ENCODE data around the gene MYH3.

Gene MYH3

DNA sequence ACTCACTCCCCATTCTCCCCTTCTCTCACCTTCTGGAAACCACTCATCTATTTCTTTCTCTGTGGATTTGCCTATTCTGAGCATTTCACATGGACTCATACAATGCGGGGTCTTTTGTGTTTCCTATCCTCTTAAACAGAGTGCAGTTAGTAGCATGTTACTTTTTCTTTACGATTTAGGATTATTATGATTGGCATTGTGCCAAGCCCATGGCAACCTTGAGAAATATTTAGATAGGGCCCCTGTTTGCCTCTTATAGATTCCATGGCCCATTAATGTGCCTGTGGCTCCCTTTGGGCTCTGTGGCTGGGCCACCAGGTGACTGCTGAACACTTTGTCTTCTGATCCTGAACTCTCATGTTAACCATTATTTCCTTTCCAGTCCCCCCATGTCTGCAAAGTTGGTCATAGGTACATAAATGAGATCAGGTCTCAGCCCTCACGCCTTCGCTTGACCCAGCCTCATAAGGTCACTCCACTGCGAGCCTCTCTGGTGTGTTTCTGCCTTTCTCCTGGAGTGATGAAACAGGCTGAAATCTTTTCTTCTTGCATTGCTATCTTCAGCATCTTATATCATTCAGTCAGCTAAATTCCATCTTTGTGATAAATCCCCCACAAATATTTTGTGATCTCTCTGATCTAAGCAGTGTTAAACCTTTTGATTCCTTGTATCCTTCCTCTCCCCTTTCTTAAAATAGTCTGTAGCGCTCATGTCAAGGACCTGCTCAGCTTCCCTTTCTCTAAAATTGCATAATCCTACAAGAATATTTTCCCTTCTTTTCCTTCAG is 44.0 kb downstream of the MYH3 start:
- no peak for DNase-seq

DNA sequence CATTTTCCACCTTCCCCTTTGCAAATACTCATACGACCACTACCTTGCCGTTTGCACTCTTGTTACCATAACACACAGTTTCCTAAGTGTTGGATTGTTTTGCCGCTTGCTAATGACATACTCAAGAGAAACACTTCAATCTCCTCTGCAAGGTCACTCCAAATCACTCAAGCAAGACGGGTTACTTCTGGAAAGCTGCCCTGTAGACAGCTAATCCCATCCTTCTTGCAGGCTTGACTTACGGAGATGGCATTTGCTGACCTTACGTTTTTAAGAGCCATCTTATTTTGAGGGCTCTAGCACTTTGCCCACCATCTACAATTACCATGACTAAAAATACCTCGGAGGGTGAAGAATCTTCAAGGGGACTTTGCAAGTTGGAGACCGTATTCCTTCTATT is 46.2 kb downstream of the MYH3 start:
- DNase-seq = no peak

DNA sequence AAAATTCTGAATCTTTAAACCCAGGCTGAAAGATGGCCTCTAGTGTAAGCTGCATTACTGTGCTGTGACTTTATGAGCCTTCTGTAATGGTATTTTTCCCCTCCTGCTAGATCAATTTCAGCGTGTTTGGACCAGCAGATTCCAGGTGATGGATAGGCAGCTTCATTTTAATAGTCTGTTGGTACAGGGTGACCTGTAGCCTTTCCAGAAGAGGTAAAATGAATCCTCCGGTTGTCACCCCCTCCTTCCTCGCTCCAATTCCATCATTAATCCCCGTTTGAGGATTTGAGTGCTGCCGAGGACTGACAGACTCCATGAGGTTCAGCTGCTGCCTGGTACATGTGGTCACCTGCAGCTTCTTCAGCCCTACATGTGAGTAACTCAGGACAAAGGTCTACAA is 48.9 kb downstream of the MYH3 start:
- no peak for DNase-seq

DNA sequence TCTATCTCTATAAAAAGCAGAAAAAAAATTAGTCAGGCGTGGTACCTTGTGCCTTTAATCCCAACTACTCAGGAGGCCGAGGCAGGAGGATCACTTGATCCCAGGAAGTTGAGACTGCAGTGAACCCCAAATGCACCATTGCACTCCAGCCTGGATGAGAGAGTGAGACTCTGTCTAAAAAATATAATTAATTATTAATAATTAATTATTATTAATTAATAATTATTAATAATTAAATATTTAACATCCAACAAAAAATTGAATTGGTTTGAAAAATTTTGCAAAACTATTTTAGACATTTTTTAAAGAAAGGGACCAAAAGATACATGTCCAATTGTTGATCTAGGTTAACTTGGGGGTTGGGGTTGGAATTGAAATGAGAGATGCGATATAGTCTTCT is 51.0 kb downstream of the MYH3 start:
- DNase-seq = no peak

DNA sequence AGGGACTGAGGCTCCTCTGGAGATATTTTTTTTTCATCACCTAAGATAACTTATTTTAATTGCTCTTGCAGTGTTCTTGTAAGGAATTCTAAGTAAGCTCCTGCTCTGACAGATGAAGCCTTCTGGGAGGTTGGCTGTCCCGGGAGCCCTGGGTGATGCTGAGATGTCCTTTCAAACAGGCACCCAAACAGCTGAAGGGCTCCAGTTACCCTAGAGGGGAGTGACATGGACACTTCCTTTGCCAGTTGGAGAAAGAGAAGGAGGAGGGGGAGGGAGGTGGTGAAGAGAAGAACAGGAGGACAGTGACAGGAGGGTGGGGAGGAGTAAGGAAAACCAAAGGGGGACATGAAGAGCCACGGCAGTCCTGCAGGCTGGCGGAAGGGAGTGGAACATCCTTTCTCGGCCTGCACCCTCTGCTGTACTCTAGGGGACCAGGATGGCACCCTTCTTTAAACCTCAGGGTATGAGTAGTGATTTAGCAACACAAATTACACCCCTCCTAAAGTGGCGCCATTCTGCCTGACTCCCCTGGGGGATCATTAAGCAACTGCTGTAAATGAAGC is 51.8 kb downstream of the MYH3 start:
- DNase-seq = no peak

DNA sequence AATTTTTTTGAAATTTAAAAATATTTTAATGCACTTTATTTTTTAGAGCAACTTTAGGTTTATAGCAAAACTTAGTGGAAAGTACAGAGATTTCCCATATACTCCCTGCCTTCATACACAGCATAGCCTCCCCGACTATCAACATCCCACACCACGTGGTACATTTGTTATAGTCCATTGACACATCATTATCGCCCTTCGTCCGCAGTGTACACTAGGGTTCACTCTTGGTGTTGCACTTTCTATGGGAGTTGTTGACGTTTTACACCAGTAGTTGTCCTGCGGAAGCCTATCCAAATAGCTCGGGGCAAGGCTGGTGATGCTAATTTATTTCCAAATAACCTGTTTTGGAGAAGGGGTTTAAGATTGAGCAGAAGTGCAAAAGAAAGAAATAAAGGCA is 52.6 kb downstream of the MYH3 start:
- no peak for DNase-seq

DNA sequence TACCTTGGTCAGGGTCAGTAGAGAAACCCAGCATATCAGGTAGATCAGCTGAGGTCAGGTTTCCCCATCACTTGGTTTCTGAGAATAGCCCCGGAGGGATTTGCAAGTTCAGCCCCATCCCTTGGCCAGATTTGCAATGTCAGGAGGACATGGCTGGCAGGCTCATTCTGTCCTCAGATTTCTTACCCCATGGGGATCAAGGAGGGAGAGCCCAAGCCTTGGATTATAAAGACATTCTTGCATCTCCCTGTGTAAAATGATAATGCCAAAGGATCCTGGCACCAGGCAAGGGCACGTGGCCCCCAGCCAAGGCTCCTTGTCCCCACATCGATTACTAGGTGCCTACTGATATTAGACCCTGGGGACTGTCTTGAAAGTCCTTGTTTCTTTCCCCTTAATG is 53.2 kb downstream of the MYH3 start:
- no peak for DNase-seq

DNA sequence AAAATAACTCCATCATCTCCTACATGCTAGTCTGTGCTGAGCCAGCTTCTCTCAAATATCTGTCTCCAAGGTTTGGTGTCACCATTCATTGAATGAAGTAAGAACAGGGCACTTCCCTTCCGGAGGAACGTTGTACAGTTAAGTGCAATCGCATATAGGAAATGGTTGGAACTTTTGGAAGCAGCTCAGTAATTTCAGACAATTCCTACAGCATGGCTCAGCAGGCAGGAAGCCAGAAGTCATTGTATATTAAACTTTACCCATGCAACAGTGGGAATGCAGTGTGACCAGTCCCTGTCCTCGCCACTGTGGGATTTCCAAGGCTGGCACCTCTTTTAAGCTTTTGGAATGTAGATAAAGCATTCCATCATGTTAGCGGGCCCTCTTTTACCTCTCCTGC is 56.5 kb downstream of the MYH3 start:
- DNase-seq = no peak

DNA sequence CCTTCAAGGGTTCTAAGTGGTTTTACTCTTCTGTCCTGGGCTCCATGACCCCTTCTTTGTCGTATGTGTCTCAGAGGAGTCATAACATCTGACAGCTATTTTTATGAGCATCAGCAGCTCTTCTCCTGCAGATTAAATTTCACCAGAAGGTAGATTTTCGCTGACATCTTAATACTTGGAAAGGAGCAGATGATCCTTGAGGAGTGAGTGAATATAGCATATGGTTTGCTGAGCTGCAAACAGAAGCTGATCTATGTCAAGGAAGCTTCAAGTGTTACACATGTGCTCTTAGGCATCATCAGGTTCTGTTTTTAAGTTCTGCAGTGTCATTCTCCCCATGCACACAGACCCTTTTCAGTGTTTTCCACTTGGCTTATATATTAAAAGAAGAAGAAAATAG is 58.5 kb downstream of the MYH3 start:
- no peak for DNase-seq

DNA sequence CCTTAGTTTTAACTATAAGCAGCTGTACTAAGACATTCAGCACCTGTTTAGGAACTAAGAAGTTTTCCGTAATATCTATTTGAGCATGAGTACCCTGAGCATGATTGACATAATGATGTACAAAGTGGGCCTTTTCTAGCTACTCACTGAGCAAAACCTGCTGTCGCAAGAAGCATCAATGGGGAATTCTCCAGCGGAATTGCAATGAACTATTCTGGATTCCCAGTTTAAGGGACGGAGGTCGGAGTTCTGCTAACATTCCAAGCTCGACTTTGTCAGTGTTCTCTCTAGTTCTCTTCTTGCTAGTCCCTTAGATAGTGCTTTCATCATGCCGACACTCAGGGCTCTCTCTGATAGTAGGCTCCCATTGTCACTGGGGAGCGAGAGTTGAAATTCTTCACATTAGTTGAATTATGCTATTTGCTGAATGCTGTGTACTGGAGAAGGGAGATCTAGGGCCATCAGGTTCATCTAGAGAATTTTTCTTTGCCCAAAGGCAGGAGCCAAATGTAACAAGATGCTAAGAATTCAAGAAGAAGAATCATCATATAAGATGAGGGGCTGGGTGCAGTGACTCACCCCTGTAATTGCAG is 67.5 kb downstream of the MYH3 start:
- no peak for DNase-seq

DNA sequence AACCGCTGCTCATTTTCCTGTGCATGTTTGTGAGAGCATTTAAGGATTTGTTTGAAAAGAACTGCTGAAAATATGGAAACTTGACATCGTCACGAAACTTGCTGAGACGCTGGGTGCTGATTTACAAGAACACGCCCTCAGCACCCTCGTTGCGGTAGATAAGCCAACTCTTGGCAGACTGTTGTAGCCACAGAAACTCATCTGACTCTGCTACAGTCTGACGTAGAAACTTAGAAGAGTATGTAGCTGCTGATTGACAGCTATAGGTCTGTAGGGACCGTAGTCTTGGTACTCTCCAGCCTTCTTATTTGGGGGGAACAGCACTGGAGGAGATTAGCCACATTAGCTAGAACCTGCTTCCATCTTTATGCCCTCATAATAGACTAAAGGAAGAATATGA is 71.6 kb downstream of the MYH3 start:
- no peak for DNase-seq

DNA sequence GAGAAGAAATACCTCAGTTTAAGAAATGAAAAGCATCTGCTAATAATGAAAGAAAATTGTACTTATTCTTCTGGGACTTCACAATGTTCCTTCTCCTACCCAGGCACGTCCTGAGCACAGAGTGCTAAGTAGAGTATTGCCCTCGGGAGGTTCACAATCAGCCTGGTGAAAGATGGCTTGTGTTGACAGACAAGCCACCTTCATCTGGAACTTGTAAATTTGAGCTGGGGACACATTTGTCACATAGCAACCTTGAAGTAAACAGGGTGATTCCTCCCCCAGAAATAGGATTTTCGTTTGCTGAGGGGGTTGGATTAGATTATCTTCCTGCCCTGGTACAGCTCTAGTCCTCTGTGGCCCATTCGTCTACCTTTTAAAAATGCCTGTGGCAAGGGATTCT is 73.3 kb downstream of the MYH3 start:
- DNase-seq = no peak

DNA sequence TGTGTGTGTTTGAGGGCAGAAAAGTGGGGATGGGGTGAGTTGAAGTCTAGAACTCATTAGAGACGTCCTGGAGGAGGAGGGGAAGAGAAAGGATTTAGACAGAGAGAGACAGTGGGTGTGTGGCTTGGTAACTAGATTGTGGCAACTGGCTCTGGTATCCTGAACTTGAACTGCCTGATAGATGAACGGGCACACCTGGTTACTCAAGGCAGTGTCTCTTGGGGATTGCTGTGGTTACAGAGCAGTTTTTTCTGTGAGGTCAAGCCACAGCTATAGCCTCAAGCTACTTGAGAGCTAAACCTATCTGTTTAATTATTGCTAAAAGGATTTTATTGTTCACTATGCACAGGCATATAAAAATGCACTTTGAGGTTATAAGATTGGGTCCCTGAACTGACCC is 77.8 kb downstream of the MYH3 start:
- no peak for DNase-seq
